B cell (primary cell): ENCODE measurements around the gene ILK. TPM values are rescaled to one million over a fixed set of nuclear protein-coding genes. Genes with fewer than 3 reads are reported as not detected.

Source experiments
- ATAC-seq: fragments of 200-7000 bp; cut with Tn5 transposase; one replicate; pipeline ENCODE4 v1.10.0; 2021; ENCODE audit warnings: low read depth, mild to moderate bottlenecking, moderate number of reproducible peaks, moderate library complexity
- CTCF ChIA-PET: fragments of 350-600 bp; sonication (Branson Sonifier 250); formaldehyde crosslinking; loops from one replicate; lab custom pipeline; 2021; ENCODE audit warnings: antibody characterized with exemption, inconsistent platforms; lab: Charles Lee
- POLR2A ChIA-PET: fragments of 350-600 bp; sonication (Branson Sonifier 250); formaldehyde crosslinking; loops from one replicate; lab custom pipeline; 2021; ENCODE audit warnings: antibody characterized with exemption; lab: Charles Lee
- DNase-seq: peaks from one replicate; pipeline ENCODE4 v3.0.0; 2013
- H2AFZ ChIP-seq: 2 replicates; pipeline ENCODE4 v1.6.1; 2012; ENCODE audit warnings: mild to moderate bottlenecking, low read depth, low read length; ENCODE audit not compliant: insufficient read depth, poor library complexity, severe bottlenecking
- H3K27ac ChIP-seq, 2 donors: 1 replicate in 1 of 2; 2 replicates in 1 of 2; pipeline ENCODE4 v1.5.1; 2012 to 2013; ENCODE audit warnings: low read length in 2 of 2, mild to moderate bottlenecking in 2 of 2, moderate library complexity in 1 of 2
- H3K27me3 ChIP-seq, 4 experiments: fragments of 200-600 bp in 1 of 4; sonication (generic) in 1 of 4; replicated peaks in 1 of 4; 1 replicate in 2 of 4; 2 replicates in 2 of 4; pipeline versions ENCODE4 v1.6.1 to v1.7.0; 2013 to 2016; ENCODE audit warnings: low read length in 3 of 4, mild to moderate bottlenecking in 2 of 4, mixed read lengths in 1 of 4, moderate library complexity in 1 of 4; ENCODE audit not compliant: insufficient read depth in 4 of 4, control insufficient read depth in 3 of 4; ENCODE audit errors: control extremely low read depth in 1 of 4
- H3K36me3 ChIP-seq, 2 experiments: replicated peaks in 1 of 2; 1 replicate in 1 of 2; 2 replicates in 1 of 2; pipeline versions ENCODE4 v1.6.1 to v1.7.1; 2013; ENCODE audit warnings: low read length in 1 of 2; ENCODE audit not compliant: insufficient read depth in 2 of 2, control insufficient read depth in 1 of 2; ENCODE audit errors: control extremely low read depth in 1 of 2, extremely low read depth in 1 of 2
- H3K4me1 ChIP-seq, 2 donors: fragments of 200-600 bp in 1 of 2; sonication (generic) in 1 of 2; 1 replicate in 1 of 2; 2 replicates in 1 of 2; pipeline versions ENCODE4 v1.5.1 to v1.6.1; 2013 to 2017; ENCODE audit warnings: low read length in 2 of 2; ENCODE audit not compliant: control insufficient read depth in 2 of 2, insufficient read depth in 2 of 2
- H3K4me2 ChIP-seq: replicated peaks from 2 replicates; pipeline ENCODE3; 2012; ENCODE audit warnings: mild to moderate bottlenecking, low read depth, low read length; ENCODE audit not compliant: poor library complexity, severe bottlenecking
- H3K4me3 ChIP-seq, 5 experiments: fragments of 200-600 bp in 1 of 5; sonication (generic) in 1 of 5; 1 replicate in 3 of 5; 2 replicates in 2 of 5; pipeline versions ENCODE4 v1.5.1 to v1.7.0; 2011 to 2016; ENCODE audit warnings: low read length in 4 of 5, mild to moderate bottlenecking in 4 of 5, low read depth in 2 of 5, control low read depth in 1 of 5, moderate library complexity in 1 of 5; ENCODE audit not compliant: insufficient read depth in 1 of 5; ENCODE audit errors: control extremely low read depth in 1 of 5, extremely low read depth in 1 of 5
- H3K79me2 ChIP-seq: fragments of 200-600 bp; sonication (generic); one replicate; pipeline ENCODE4 v1.6.0; 2016; ENCODE audit warnings: low read length; ENCODE audit not compliant: control insufficient read depth, insufficient read depth
- H3K9ac ChIP-seq: fragments of 200-600 bp; sonication (generic); 2 replicates; pipeline ENCODE4 v1.6.1; 2017; ENCODE audit warnings: mild to moderate bottlenecking, low read length, moderate library complexity
- H3K9me3 ChIP-seq, 3 donors: one replicate each; pipeline versions ENCODE4 v1.6.1 to v1.7.1; 2013; ENCODE audit warnings: low read length in 2 of 3; ENCODE audit not compliant: control insufficient read depth in 2 of 3, insufficient read depth in 1 of 3; ENCODE audit errors: control extremely low read depth in 1 of 3
- H4K20me1 ChIP-seq: 2 replicates; pipeline ENCODE4 v1.6.0; 2012; ENCODE audit warnings: mild to moderate bottlenecking, low read length; ENCODE audit not compliant: insufficient read depth, control insufficient read depth, poor library complexity, severe bottlenecking
- H3K27ac Mint-ChIP-seq: one replicate; pipeline ENCODE4 v1.8.0; 2021; ENCODE audit warnings: mixed read lengths
- H3K27me3 Mint-ChIP-seq: one replicate; pipeline ENCODE4 v1.8.0; 2021; ENCODE audit warnings: mixed read lengths
- H3K4me1 Mint-ChIP-seq: one replicate; pipeline ENCODE4 v1.8.0; 2021; ENCODE audit warnings: mixed read lengths
- H3K4me3 Mint-ChIP-seq: one replicate; pipeline ENCODE4 v1.8.0; 2021; ENCODE audit warnings: mixed read lengths
- H3K9me3 Mint-ChIP-seq: one replicate; pipeline ENCODE4 v1.8.0; 2022; ENCODE audit warnings: mixed read lengths; ENCODE audit not compliant: insufficient read depth
- EZH2 ChIP-seq: IDR thresholded peaks from 2 replicates; pipeline ENCODE4 v1.6.1; 2012; ENCODE audit warnings: borderline replicate concordance, low read depth, mild to moderate bottlenecking, moderate library complexity, low read length; ENCODE audit not compliant: insufficient read depth, poor library complexity, severe bottlenecking
- WGBS: methylation state at CpG from one replicate; pipeline ENCODE4 v1.1.5; 2013; ENCODE audit warnings: missing lambda C conversion rate; ENCODE audit not compliant: insufficient coverage; 5-methylcytosine and 5-hydroxymethylcytosine counted together
- intact Hi-C: fragments of 100-400 bp; cut with micrococcal nuclease; formaldehyde crosslinking; loops from one replicate; pipeline ENCODE4 v1.10.0; 2022
- polyA plus RNA-seq: library from polyadenylated mRNA; depleted of rRNA; stranded (reverse); fragments of >200 nt; gene quantifications from 2 replicates; pipeline ENCODE4 v1.2.3, GENCODE V29; 2012
- total RNA-seq, 2 donors: library from RNA; stranded (reverse); fragments of 120-200 nt in 1 of 2; gene quantifications; 1 replicate in 1 of 2; 2 replicates in 1 of 2; pipeline versions ENCODE4 v1.2.3 to v1.2.4, GENCODE V29; 2013 to 2022
- TF ChIP-seq, protein P1 (sequence below): fragments of 200-600 bp; IDR thresholded peaks from one replicate; pipeline ENCODE4 v1.8.0; 2022; ENCODE audit warnings: antibody characterized with exemption, mild to moderate bottlenecking

ILK gene
- total and polyA plus RNA-seq, 2 donors (not counting 1 experiment from before 2014, with no cell fraction given), result 88.5 to 131 TPM

- ChIA-PET POLR2A (interaction anchor here (1.1 kb wide), 1 partner anchor 22 kb away, joined by 3 read pairs; no protein-coding TSS in a partner anchor), CTCF (interaction anchor here (0.5 kb wide), 1 partner anchor 30 kb away, joined by 3 read pairs; no protein-coding TSS in a partner anchor)
- TF ChIP-seq, protein P1, sequence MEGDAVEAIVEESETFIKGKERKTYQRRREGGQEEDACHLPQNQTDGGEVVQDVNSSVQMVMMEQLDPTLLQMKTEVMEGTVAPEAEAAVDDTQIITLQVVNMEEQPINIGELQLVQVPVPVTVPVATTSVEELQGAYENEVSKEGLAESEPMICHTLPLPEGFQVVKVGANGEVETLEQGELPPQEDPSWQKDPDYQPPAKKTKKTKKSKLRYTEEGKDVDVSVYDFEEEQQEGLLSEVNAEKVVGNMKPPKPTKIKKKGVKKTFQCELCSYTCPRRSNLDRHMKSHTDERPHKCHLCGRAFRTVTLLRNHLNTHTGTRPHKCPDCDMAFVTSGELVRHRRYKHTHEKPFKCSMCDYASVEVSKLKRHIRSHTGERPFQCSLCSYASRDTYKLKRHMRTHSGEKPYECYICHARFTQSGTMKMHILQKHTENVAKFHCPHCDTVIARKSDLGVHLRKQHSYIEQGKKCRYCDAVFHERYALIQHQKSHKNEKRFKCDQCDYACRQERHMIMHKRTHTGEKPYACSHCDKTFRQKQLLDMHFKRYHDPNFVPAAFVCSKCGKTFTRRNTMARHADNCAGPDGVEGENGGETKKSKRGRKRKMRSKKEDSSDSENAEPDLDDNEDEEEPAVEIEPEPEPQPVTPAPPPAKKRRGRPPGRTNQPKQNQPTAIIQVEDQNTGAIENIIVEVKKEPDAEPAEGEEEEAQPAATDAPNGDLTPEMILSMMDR, result no peak
- TF ChIP-seq EZH2, result no peak
- no peaks in the 10 kb centered on the region for H3K4me1 Mint-ChIP-seq
- Histone ChIP-seq H3K4me1 (peaks cover 0 to 3% of the 10 kb centered on the region in 2 donors), H3K4me2 (no peak overlapping the region), H3K4me3 (no peak overlapping the region), H3K79me2 (no peaks in the 10 kb centered on the region), H4K20me1 (no peaks in the 10 kb centered on the region), H3K9ac (no peak overlapping the region), H3K9me3 (no peaks in the 10 kb centered on the region), H2AFZ (no peak overlapping the region), H3K36me3 (no peaks in the 10 kb centered on the region), H3K27ac (no peak overlapping the region), H3K27me3 (no peaks in the 10 kb centered on the region)
- H3K27ac Mint-ChIP-seq, result peak overlapping the region; percentile 18
- no peak for DNase-seq
- no peak for ATAC-seq
- H3K9me3 Mint-ChIP-seq, result no peaks in the 10 kb centered on the region
- no peaks in the 10 kb centered on the region for H3K27me3 Mint-ChIP-seq
- 33% methylated on average over 4 of the region's 10 CpGs for WGBS
- H3K4me3 Mint-ChIP-seq, result no peak overlapping the region
- intact Hi-C loops, result no loop called here
These were observed 31.7 kb downstream of the ILK start for GRCh38 chr11:6635082-6635932.

- Histone ChIP-seq H3K4me1 (peaks cover 0 to 3% of the 10 kb centered on the region in 2 donors), H3K9me3 (no peaks in the 10 kb centered on the region), H3K27me3 (no peaks in the 10 kb centered on the region), H3K4me3 (no peak overlapping the region), H3K79me2 (no peaks in the 10 kb centered on the region), H2AFZ (no peak overlapping the region), H3K4me2 (no peak overlapping the region), H3K36me3 (no peaks in the 10 kb centered on the region), H3K27ac (no peak overlapping the region), H4K20me1 (no peaks in the 10 kb centered on the region), H3K9ac (no peak overlapping the region)
- DNase-seq (no peak), ATAC-seq (no peak)
- no peak for TF ChIP-seq EZH2
- TF ChIP-seq, protein P1, result no peak
- intact Hi-C loops, result no loop called here
- no peaks in the 10 kb centered on the region for H3K27me3 Mint-ChIP-seq
- ChIA-PET POLR2A (no interaction called here), CTCF (no interaction called here)
- no peak overlapping the region for H3K4me3 Mint-ChIP-seq
- H3K27ac Mint-ChIP-seq, result no peak overlapping the region
- H3K9me3 Mint-ChIP-seq, result no peaks in the 10 kb centered on the region
- 89% methylated on average over 3 of the region's 3 CpGs for WGBS
- H3K4me1 Mint-ChIP-seq, result no peaks in the 10 kb centered on the region
These were observed 32.9 kb downstream of the ILK start for GRCh38 chr11:6636480-6636879.
